HS-27A (cell line): ENCODE data around the gene PTMS.
A peak's percentile ranks its signal among the peaks of the same experiment; 100 is the strongest.
"Not testable (repeated sequence)": the region's sequence is repeated elsewhere in the genome, so short reads cannot be mapped to it uniquely, and the experiment has no call there.

Source experiments
- DNase-seq: peaks from one replicate; pipeline ENCODE4 v3.0.0-alpha.2; 2012; ENCODE audit warnings: low read depth, missing footprints

Gene PTMS

GRCh38 chr12:6765634-6766581 is at the start of gene PTMS:
PTMS (plus strand) TSS chr12:6766363; CDS start chr12:6766706, 343 bp downstream.
- peak; percentile 71 for DNase-seq

DNA sequence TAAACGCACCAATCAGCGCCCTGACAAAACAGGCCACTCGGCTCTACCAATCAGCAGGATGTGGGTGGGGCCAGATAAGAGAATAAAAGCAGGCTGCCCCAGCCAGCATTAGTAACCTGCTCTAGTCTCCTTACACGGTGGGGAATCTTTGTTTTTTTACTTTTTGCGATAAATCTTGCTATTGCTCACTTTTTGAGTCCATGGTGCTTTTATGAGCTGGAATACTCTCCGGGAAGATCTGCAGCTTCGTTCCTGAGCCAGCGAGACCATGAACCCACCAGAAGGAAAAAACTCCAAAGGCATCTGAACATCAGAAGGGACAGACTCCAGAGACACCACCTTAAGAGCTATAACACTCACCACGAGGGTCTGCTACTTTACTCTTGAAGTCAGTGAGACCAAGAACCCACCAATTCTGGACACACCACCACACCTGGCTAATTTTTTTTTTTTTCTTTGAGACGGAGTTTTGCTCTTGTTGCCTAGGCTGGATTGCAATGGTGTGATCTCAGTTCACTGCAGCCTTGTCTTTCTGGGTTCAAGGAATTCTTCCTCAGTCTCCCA is 49.2 kb upstream of the PTMS start:
- DNase-seq: no peak

DNA sequence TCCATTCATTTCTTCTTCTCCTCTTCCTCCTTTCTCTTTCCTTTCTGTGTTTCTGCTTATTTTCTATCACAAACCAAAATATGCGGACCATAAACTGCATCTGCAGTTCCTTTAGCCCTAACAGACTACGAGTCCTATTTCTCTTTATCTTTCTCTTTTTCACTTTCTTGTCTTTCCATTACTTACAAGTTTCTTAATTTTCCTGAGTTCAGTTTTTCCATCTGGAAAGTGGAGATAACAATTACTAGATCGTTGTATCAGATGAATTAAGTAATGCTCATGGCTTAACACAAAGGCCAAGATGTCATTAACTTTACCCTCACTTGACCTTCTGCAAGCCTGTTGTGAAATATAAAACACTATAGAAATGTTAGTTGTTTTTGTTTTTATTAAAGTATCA is 43.3 kb upstream of the PTMS start:
- DNase-seq: no peak

DNA sequence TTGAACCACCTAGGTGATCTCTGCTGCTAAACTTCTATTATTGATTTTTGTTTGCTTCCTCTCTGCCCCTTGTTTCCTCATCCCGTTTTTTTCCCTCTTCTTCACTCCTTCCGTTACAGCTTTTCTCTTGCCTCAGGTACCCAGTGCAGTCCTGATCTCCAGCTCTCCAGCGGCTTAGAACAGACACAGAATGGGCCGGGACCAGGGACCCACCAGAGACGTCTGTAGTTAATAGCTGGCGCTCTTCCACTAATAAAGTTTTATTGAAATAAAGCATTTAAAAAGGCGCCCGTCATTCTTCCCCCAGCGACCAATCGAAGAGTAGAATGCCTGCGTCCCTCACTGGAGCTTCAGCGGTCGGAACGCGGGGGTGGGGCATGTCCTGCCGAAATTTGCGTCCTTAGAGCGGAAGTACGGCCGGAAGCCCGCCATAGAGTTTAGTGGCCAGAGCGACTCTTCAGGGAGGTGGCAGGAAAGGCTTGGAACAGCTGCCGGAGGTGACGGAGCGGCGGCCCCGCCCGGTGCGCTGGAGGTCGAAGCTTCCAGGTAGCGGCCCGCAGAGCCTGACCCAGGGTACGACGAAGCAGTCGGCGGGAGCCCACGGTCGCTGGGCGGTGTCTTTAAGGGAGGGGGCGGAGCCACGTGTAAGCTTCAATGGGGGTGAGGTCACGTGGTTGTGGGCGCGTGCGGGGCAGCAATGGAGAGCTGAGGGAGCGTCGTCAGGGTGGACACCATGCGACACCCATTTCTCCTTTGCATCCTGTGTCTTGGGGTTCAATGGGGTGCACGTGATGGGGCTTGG is 42.4 kb upstream of the PTMS start, which contains the start of gene COPS7A:
Gene COPS7A (plus strand): TSS at position 440 of the 802 bp plus-strand sequence. CDS start 611 bp downstream, outside the sequence.
- peak; percentile 96 for DNase-seq

DNA sequence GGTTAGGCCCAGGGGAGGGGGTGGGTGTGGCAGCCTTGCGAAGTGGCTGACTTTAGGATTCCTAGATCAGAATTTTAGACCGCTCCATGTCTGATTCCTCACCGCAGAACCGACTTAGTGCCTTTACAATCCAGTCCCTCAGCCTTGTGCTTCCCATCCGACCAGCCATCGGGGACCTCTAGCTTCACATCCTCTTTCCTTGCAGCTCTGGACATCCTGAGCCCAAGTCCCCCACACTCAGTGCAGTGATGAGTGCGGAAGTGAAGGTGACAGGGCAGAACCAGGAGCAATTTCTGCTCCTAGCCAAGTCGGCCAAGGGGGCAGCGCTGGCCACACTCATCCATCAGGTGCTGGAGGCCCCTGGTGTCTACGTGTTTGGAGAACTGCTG is 41.8 kb upstream of the PTMS start:
- no peak for DNase-seq

DNA sequence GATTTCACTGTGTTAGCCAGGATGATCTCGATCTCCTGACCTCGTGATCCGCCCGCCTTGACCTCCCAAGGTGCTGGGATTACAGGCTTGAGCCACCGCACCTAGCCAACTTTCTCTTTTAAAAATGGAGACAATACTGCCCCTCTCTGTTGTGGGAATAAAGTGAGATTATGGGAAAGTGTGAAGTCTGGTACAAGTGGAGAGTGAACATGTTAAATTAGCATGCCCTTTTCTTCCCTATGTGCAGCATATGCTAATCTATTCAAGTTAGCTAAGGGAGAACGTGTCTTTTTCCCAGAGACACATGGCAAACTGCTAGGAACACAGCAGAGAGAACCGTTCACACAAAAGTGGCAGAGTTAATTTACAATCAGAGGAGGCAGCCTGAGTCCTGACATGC is 40.8 kb upstream of the PTMS start:
- DNase-seq: no peak

DNA sequence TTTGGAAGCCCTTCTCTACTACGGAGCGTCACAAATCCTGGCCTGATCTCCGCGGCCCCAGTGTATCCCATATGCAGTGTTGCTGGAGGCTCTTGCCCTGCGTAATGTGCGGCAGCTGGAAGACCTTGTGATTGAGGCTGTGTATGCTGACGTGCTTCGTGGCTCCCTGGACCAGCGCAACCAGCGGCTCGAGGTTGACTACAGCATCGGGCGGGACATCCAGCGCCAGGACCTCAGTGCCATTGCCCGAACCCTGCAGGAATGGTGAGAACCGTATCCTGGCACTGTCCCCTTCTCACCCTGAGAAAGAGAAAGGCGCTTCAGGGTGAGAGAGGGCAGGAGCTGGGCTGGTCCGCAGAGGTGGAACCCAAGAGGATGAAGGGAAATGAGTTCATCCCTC is 37.0 kb upstream of the PTMS start:
- no peak for DNase-seq

DNA sequence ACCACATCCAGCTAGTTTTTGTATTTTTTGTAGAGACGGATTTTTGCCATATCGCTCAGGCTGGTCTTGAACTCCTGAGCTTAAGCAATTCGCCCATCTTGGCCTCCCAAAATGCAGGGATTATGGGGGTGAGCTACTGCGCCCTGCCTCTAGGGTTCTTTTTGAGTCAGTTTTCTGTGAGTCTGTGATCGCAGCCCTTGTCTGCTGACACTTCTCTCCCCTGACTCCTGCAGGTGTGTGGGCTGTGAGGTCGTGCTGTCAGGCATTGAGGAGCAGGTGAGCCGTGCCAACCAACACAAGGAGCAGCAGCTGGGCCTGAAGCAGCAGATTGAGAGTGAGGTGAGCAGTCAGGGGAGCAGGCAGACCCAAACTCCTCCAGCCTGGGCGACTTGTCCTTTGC is 36.0 kb upstream of the PTMS start:
- DNase-seq: no peak

DNA sequence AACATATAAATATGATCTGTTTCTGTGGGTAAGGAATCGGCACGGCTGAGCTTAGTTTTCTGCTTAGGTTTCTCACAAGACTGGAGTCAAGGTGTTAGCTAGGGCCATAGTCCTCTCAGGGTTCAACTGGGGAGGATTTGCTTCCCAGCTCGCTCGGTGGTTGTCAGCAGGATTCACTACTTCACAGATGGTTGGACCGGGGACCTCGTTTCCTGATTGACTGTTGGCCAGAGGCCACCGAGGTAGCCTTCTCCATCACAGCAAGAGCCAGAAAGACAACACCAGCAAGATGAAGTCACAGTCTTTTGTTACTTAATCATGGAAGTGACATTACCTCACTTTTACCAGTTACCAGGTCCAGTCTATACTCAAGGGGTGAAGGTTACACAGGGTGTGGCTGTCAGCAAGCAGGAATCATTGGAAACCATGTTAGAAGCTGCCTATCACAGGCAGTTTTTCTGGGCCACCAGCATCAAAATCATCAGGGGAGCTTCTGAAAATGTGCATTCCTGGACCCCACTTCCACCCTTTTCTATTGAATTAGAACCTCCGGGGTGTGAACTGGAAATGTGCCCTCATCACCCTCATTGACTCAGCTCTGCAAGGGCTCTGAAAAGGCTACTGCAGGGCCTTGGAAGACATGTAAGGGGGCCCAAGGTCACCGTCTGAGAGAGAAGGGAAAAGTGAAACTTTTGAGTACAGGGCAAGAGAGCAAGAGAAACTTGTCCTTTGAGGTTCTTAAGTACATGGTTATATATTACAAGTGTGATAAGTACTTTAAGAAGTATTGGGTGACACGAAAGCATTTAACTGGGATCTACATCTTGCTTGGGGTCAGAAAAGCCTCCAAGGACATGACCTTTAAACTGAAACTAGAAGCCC is 31.4 kb upstream of the PTMS start:
- no peak for DNase-seq

GRCh38 chr12:6735448-6736191 is 30.5 kb upstream of the PTMS start:
- no peak for DNase-seq

- no peak for DNase-seq
Observed at GRCh38 chr12:6736754-6737153, 29.4 kb upstream of the PTMS start.

DNA sequence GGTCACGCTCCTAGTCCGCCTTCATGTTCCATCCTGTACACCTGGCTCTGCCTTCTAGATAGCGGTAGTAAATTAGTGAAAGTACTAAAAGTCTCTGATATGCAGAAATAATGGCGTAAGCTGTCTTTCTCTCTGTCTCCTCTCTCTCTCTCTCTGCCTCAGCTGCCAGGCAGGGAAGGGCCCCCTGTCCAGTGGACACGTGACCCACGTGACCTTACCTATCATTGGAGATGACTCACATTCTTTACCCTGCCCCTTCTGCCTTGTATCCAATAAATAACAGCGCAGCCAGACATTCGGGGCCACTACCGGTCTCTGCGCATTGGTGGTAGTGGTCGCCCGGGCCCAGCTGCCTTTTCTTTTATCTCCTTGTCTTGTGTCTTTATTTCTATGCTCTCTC is 24.1 kb upstream of the PTMS start:
- DNase-seq: not testable (repeated sequence)

- DNase-seq: no peak
Observed at GRCh38 chr12:6742834-6743233, 23.3 kb upstream of the PTMS start.

DNA sequence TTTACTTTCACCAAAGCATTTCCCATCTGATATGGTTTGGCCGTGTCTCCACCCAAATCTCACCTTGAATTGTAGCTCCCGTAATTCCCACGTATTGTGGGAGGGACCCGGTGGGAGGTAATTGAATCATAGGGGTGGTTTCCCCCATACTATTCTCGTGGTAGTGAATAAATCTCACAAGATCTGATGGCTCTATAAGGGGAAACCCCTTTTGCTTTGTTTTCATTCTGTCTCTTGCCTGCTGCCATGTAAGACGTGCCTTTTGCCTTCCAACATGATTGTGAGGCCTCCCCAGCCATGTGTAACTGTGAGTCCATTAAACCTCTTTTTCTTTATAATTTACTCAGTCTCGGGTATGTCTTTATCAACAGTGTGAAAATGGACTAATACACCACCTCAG is 22.9 kb upstream of the PTMS start:
- not testable (repeated sequence) for DNase-seq

- DNase-seq: no peak
Observed at GRCh38 chr12:6745741-6746525, 20.2 kb upstream of the PTMS start.

GRCh38 chr12:6747216-6747615 is 18.9 kb upstream of the PTMS start:
- DNase-seq: no peak

DNA sequence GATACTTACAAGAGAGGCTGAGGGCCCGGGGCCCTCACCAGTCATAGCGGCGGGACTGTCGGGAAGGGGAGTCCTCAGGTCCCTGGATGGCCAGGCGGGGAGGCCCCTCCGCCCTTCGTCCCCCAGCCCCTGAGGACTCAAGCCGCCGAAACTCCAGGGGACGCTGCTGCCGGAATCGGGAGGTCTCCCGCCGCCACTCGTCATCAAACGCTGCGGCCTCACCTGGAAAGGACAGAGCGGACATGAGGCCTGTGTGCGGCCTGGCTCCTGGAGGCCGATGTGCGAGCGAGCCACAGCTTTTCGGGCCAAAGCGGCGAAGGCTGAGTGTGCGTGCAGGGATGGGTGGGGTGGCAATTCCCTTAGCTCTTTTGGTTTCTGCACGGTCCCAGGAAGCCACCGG is 17.4 kb upstream of the PTMS start:
- DNase-seq: no peak

- no peak for DNase-seq
Observed at GRCh38 chr12:6750506-6750905, 15.7 kb upstream of the PTMS start.

DNA sequence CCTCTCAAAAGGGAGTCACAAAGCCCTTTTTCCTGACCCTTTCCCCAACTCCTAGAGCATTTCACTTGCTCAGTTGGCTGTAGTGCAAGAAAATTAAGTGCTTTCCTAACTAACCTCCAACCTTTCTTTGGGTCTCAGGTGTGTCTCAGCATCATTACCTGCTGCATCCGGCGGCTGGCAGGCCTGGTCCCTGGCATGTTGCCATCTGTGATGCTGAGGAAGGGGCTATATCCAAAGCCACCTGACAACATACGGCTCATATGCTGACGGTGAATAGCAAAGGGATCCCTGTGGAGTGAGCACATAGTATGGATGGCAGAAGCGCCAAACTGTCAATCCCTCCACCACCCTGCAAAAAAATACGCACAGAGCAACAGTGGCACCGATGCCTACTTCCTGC is 14.4 kb upstream of the PTMS start:
- no peak for DNase-seq
